GM19328 (cell line): ENCODE data around the gene SPRED2.
"Not testable (repeated sequence)": the region's sequence is repeated elsewhere in the genome, so short reads cannot be mapped to it uniquely, and the experiment has no call there.

ENCODE experiments used
- ATAC-seq: cut with Tn5 transposase; IDR thresholded peaks from one replicate; pipeline ENCODE4 v1.9.1; 2021; ENCODE audit warnings: mild to moderate bottlenecking, moderate library complexity; ENCODE audit not compliant: unreplicated experiment

Gene SPRED2

DNA sequence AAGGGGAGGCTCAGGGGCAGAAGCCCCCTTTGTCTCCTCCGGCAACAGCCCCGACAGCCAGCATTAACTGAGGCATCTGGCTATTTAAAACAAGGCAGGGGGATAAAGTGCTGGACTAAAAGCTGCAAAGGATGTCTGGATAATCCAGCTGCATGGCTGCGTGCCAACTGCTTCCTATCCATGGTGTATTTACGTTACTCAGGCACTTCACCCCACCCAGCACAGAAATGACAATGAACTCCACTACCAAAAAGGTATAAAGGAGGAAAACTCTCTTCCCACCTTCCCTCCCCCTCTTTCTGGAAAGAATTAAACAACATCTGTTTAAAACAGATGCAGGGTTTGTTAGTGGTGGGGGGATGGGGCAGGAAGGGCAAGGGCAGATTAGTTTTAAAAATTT is 82.5 kb downstream of the SPRED2 start:
- no peak for ATAC-seq

GRCh38 chr2:65347913-65348312 is 84.5 kb downstream of the SPRED2 start:
- ATAC-seq: no peak

DNA sequence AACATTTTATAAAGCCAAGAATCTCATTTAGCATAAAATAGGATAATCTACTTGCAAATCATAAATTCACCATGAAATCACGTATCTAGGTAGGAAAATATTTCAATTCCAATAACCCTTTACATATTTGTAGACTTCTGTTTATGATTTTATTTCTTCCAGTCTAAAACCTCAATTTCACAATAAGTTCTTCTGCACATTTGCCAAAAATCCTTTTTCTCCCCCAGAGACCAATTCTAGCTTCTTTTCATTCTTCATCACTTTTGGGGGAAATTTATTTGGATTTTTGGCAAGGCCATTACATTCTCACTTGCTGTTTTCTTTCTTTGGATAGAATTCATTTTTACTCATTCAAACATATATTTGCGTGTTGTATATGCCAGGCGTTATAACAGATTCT is 86.8 kb downstream of the SPRED2 start:
- no peak for ATAC-seq

- ATAC-seq: no peak
These were observed 87.7 kb downstream of the SPRED2 start for GRCh38 chr2:65344689-65345088.

DNA sequence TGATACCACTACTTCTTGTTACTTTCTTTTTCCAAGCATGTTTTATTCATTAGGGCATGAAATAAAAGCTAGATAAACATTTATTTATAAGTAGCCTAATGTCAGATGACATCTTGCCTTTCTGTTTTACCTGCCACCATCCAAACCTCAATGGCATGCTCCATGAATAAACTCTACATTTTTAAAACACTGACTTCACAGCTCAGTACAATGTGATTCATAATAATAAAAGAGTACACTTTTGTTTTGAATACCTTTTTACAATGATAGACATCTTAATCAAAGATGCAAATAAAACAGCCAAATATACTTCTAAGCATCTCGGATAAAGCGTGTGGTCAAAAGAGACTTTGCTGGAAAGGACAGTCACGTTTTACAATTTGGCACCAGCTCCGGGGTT is 88.2 kb downstream of the SPRED2 start:
- no peak for ATAC-seq

DNA sequence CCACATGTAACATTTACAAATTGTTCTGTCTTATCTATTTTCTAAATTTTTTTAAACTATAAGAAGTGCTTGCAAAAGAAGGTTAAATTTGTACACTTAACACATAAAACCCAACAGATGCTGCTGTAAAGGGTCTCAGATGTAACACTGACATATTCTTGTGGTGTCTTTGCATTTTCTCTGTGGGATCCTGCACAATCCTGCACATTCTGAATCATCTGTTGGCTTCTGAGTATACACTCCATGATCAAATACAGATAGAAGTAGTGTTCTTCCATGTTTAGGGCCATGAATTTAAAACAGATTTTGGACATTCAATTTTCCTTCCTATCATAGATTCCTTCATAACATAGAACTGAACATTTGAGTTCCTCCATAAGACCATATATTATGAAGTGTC is 89.0 kb downstream of the SPRED2 start:
- no peak for ATAC-seq

GRCh38 chr2:65340898-65341681 is 91.3 kb downstream of the SPRED2 start:
- no peak for ATAC-seq

DNA sequence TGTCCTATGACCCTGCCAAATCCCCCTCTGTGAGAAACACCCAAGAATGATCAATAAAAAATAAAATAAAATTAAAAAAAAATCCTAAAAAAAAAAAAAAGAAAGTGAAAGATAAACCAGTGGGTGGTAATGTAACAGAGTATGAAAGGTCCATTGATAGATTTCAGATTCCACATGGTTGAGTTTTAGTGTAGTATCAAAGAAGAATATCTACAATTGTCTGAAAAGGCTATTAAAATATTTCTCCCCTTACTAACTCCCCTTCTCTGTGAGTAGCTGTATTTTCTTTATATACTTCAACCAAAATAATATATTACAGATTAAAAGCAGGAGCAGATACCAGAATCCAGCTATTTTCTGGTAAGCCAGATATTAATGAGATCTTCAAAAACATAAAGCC is 92.8 kb downstream of the SPRED2 start:
- no peak for ATAC-seq

GRCh38 chr2:65338830-65339495 is 93.4 kb downstream of the SPRED2 start:
- ATAC-seq: not testable (repeated sequence)

DNA sequence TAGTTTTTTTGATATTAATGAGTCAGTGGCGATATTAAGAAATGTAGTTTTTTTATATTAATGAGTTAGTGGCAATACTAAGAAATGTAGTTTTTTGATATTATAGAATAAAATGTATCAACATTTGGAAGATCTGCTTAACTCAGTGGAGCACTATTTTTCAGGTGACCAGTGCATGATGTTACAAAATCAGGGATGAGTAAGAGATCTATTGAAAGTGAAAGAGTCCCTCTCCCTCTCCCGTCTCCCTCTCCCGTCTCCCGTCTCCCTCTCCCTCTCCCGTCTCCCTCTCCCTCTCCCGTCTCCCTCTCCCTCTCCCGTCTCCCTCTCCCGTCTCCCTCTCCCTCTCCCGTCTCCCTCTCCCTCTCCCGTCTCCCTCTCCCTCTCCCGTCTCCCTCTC is 94.5 kb downstream of the SPRED2 start:
- not testable (repeated sequence) for ATAC-seq

GRCh38 chr2:65334714-65335113 is 97.7 kb downstream of the SPRED2 start:
- no peak for ATAC-seq

DNA sequence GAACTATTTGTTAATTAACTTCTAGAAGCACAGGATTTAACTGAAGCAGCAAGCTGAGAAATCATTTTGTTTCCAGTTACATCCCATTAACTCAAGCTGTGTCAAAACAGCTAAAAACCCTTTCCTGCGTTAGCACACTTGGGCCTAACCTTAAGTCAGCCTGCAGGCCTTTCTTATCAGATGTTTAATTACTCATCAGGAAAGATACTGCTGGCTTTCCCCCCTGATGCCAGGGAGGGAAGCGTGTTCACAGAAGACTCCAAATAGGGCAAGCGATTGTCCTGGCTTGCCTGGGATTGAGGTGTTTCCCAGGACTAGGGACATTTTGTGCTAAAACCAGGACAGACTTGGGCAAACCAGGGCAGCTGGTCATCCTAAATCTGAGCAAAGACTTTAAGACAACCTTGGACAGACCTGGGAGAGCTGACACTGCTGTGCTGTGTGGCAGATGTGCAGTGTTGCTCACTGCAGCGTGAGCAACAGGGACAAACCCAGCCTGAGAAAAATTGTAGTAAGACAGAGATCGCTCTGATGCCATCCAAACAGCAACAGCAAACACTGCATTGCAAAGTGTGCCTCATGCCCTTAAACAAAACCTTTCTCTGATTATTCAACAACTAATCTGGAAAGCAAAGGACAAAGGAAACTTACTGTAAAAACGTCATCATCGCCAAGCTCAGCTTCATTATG is 100.9 kb downstream of the SPRED2 start:
- no peak for ATAC-seq

GRCh38 chr2:65329525-65329924 is 102.9 kb downstream of the SPRED2 start:
- ATAC-seq: no peak

DNA sequence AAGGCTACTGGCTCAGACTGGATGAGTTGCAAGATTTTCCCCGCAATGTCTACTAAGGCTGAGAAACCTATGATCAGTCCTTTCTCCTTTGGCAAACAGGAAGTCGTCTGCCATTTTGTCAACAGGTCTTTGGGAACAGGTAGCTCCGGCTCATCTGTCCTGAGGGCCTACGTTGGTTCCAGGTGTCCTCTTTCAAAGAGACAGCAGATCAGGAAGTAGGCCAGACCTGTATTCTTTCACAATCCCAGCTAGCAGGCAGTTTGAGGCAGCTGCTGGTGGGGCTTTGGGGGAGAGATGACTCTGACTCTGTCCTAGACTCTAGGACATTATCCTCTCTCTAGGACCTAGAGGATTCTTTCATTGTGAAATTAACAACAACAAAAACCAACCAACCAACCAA is 106.1 kb downstream of the SPRED2 start:
- no peak for ATAC-seq

- no peak for ATAC-seq
These were observed 107.3 kb downstream of the SPRED2 start for GRCh38 chr2:65325066-65325465.

DNA sequence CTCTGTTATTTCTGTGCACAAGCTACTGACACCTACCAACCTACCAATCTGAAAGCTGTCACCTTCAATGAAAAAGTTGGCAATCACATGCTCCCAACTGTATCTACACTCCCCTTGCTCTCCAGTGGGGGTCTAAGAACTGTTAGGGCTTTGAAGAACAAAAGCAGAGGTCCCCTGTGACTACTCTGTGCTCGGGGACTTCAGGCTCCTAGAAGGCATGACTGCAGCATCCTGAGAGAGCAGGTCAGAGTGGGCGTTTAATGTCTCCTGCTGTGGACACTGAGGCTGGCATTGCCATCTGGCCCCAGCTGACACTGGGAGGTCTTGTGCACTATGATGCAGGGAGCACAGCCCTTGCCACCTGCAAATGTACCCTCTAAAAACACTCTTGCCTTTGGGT is 111.5 kb downstream of the SPRED2 start:
- no peak for ATAC-seq

DNA sequence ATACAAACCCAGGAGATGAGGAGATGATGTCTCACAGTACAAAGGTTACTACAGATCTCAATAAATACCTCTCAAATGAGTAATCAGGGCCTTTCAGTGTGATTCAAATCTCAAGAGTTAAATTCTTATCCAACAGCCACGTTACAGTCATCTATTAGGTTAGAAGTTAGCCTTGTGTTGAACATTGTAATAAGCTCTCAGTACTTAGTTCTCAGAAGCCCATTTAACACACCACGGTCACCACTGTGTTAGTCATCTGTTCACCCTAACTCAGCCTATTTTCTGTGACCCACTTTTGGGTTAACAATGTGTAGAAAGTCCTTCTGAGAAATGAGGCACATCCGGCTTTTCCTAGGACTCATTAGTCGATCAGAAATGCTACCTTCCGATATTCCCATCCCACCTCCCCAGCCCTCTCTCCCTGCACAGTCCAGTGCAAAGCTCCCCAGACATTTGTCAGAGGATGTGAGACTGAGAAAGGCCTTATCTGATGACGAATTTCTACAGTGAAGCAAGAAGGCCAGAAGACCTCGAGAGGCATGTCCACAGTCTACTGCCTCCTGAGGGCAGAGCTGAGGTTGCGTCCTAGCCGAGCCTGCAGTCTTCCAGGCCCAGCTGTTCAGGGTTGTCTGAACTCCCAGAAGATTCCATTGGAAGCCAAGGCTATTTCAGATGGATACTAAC is 112.2 kb downstream of the SPRED2 start:
- no peak for ATAC-seq

DNA sequence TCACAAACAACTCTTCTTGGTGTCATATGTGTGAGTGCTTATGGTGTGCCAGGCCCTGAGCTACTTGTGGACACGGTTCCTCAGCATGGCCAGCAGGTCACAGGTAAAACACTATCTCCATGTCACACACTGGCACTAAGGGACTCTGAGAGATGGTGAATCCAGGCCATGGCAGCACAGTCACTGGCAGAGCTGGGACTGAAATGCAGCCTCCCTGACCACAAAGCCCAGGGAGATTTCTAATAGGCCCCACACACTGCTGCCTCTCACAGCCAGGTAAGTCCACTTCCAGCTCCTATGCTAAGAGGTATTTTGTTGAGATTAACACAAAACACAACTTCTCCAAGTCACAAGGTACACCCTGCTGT is 112.7 kb downstream of the SPRED2 start:
- ATAC-seq: no peak

DNA sequence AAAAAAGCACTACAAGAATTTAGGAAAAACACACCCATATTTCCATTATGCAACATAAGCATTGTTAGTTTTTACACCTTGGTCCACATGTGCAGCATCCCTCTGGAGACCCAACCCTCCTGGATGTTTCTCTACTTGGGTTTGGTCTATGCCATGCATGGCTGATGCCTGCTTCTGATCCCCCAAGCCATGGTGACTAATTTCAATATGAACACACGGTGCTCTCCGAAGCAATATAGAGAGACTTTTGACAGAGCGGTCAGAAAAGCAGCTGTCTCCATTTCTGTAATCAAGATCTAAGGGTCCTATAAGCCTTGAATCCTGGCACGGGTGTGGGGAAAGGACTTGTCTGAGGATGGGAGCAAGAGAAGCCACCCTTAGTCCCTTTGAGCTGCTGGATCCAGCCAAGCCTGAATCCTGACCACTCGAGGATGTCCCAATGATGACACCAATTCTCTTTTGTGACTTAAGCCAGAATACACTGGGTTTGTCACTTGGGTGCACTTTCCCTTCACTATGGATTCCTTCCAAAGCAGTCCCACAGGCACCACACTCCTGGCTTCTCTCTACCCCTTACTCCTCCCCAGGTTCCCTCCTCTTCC is 113.2 kb downstream of the SPRED2 start:
- no peak for ATAC-seq

DNA sequence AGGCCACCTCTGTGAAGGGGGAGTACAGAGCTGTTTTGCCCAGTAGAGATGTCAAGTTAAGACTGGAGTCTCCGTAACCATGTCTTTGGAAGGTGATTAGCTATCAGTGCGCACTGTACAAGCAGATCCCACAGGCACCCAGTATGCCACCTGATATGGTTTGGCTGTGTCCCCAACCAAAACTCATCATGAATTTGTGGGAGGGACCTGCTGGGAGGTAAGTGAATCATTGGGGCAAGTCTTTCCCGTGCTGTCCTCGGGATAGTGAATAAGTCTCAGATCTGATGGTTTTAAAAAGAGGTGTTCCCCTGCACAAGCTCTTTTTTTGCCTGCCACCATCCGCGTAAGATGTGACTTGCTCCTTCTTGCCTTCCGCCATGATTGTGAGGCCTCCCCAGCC is 114.6 kb downstream of the SPRED2 start:
- ATAC-seq: no peak

- ATAC-seq: not testable (repeated sequence)
These were observed 115.0 kb downstream of the SPRED2 start for GRCh38 chr2:65317351-65317750.
